Adrenal gland (tissue), 5 donors: ENCODE results near the gene NACC2.

ENCODE experiments used
- CTCF ChIP-seq, 6 experiments: fragments of 450-650 bp in 4 of 6; fragments of 200-600 bp in 2 of 6; sonication (generic) in 1 of 6; IDR thresholded peaks; 1 replicate in 5 of 6; 2 replicates in 1 of 6; pipeline versions ENCODE4 v1.5.1 to v1.8.0; 2016 to 2021; ENCODE audit warnings: antibody characterized with exemption in 6 of 6, mild to moderate bottlenecking in 2 of 6, moderate library complexity in 1 of 6
- POLR2A ChIP-seq, 2 donors: fragments of 450-650 bp; IDR thresholded peaks; one replicate each; pipeline ENCODE4 v1.6.1; 2017; ENCODE audit warnings: antibody characterized with exemption in 2 of 2, mild to moderate bottlenecking in 2 of 2, moderate library complexity in 1 of 2
- donor health status: DM: no; HTN: no; CAD: no.

- no peak for TF ChIP-seq CTCF (IDR thresholded peaks at IDR 0.05)
- no peak for TF ChIP-seq POLR2A (IDR thresholded peaks at IDR 0.05)
These were observed 16.5 kb downstream of the NACC2 start for GRCh38 chr9:136078498-136079011.
